Stomach (tissue), 4 donors: ENCODE results near the gene KLF13.

Experiments used
- POLR2A ChIP-seq, 4 donors: fragments of 450-650 bp; IDR thresholded peaks; one replicate each; pipeline ENCODE4 v1.6.1; 2016; ENCODE audit warnings: antibody characterized with exemption in 4 of 4, control low read depth in 2 of 4, mild to moderate bottlenecking in 1 of 4, moderate library complexity in 1 of 4
- TF ChIP-seq, protein P1 (sequence below), 7 experiments: fragments of 450-650 bp in 4 of 7; fragments of 200-600 bp in 3 of 7; sonication (generic) in 3 of 7; IDR thresholded peaks; one replicate each; pipeline ENCODE4 v1.5.1; 2016 to 2019; ENCODE audit warnings: antibody characterized with exemption in 7 of 7, control low read depth in 2 of 7, mild to moderate bottlenecking in 1 of 7

DNA sequence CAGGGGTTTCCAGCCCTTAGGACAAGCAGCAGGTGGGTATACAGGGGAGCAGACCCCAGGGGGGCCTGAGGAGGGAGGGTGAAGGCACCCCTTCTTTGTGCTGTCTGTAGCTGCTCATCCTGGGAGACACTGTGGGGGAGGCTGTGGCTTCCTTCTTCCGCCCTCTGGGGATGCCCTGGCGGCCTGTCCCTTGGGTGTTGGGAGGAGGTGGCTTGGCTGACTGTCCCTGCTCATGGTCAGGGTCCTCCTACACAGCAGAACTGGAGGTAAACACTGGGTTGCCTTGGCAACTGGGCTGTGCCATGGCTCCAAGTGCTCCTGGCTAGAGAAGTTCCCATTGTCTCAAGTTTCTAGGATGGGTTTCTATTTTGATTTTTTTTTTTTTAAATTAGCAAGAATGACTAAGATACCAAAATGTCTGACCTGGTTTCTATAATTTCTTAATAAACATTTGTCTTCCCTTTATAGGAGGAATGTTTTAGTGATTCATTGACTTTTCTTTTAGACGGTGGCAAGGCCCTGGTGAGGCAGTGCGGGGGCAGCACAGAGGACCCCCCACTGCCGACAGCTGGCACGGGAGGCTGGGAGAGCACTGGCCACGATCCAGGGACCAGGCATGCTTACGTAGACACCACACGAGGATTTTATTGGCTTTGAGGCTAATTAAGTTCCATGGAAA, 12.4 kb downstream of the KLF13 start:
- TF ChIP-seq, protein P1, sequence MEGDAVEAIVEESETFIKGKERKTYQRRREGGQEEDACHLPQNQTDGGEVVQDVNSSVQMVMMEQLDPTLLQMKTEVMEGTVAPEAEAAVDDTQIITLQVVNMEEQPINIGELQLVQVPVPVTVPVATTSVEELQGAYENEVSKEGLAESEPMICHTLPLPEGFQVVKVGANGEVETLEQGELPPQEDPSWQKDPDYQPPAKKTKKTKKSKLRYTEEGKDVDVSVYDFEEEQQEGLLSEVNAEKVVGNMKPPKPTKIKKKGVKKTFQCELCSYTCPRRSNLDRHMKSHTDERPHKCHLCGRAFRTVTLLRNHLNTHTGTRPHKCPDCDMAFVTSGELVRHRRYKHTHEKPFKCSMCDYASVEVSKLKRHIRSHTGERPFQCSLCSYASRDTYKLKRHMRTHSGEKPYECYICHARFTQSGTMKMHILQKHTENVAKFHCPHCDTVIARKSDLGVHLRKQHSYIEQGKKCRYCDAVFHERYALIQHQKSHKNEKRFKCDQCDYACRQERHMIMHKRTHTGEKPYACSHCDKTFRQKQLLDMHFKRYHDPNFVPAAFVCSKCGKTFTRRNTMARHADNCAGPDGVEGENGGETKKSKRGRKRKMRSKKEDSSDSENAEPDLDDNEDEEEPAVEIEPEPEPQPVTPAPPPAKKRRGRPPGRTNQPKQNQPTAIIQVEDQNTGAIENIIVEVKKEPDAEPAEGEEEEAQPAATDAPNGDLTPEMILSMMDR (IDR thresholded peaks at IDR 0.05), result no peak
- no peak for TF ChIP-seq POLR2A (IDR thresholded peaks at IDR 0.05)
